Loucy (cell line): ENCODE data around the gene RANBP17.

Source experiments
- CTCF ChIP-seq: fragments of 200-600 bp; sonication (generic); conservative IDR thresholded peaks from 2 replicates; pipeline ENCODE4 v1.5.1; 2014; ENCODE audit warnings: mild to moderate bottlenecking, antibody characterized with exemption, low read length
- EZH2phosphoT487 ChIP-seq: fragments of 200-600 bp; IDR thresholded peaks from 2 replicates; pipeline ENCODE4 v1.6.1; 2018; ENCODE audit warnings: antibody characterized with exemption, mild to moderate bottlenecking, moderate library complexity, borderline replicate concordance

DNA sequence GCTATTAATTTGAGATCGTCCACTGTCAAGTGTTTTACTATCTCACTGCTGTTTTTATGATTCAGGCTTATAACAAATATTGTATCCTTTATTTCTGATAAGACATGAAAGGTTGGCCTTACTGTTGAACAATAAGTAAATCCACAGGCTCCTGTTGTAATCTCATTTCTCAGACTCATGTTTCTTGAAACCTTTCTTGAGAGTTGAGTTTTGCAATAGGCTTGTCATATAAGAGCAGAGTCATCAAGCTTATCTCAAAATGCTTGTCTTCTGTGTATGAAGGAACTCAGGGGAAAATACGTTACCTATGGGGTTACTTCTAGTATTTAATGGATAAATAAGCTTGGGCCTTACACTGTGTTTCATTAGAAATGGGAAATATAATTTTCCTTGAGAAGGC is 438.0 kb downstream of the RANBP17 start:
- no peak for TF ChIP-seq EZH2phosphoT487
- TF ChIP-seq CTCF: no peak
